Endothelial cell of umbilical vein (primary cell): Measurements from ENCODE around the gene FSTL4.

Experiments used
- CTCF ChIP-seq, 2 donors: IDR thresholded peaks; 1 replicate in 1 of 2; 2 replicates in 1 of 2; pipeline ENCODE4 v1.5.1; 2011; ENCODE audit warnings: low read length in 2 of 2, mild to moderate bottlenecking in 2 of 2, moderate library complexity in 2 of 2, control low read depth in 1 of 2, inconsistent platforms in 1 of 2, low read depth in 1 of 2; ENCODE audit not compliant: insufficient read depth in 1 of 2; ENCODE audit errors: extremely low read depth in 1 of 2
- EZH2 ChIP-seq: IDR thresholded peaks from 2 replicates; pipeline ENCODE4 v1.6.1; 2012; ENCODE audit warnings: borderline replicate concordance, low read depth, mild to moderate bottlenecking, moderate library complexity, low read length, inconsistent platforms; ENCODE audit not compliant: severe bottlenecking
- MAX ChIP-seq: IDR thresholded peaks from 2 replicates; pipeline ENCODE4 v1.6.1; 2011; ENCODE audit not compliant: insufficient read depth, insufficient read length
- POLR2A ChIP-seq: IDR thresholded peaks from 2 replicates; pipeline ENCODE4 v1.6.1; 2012; ENCODE audit warnings: low read depth, mild to moderate bottlenecking, control low read depth, low read length

- TF ChIP-seq MAX (no peak), CTCF (IDR thresholded peaks at IDR 0.05; ENCODE audit: extremely low read depth in 1 of 2, insufficient read depth in 1 of 2, low read depth in 1 of 2, low read length in 2 of 2) (no peak), POLR2A (no peak), EZH2 (no peak)
These were observed 86.0 kb downstream of the FSTL4 start for GRCh38 chr5:133526368-133526767.
